ENCODE data around the gene RIPOR3.
A peak's percentile ranks its signal among the peaks of the same experiment; 100 is the strongest.
"Not testable (repeated sequence)": the region's sequence is repeated elsewhere in the genome, so short reads cannot be mapped to it uniquely, and the experiment has no call there.

Gene RIPOR3

DNA sequence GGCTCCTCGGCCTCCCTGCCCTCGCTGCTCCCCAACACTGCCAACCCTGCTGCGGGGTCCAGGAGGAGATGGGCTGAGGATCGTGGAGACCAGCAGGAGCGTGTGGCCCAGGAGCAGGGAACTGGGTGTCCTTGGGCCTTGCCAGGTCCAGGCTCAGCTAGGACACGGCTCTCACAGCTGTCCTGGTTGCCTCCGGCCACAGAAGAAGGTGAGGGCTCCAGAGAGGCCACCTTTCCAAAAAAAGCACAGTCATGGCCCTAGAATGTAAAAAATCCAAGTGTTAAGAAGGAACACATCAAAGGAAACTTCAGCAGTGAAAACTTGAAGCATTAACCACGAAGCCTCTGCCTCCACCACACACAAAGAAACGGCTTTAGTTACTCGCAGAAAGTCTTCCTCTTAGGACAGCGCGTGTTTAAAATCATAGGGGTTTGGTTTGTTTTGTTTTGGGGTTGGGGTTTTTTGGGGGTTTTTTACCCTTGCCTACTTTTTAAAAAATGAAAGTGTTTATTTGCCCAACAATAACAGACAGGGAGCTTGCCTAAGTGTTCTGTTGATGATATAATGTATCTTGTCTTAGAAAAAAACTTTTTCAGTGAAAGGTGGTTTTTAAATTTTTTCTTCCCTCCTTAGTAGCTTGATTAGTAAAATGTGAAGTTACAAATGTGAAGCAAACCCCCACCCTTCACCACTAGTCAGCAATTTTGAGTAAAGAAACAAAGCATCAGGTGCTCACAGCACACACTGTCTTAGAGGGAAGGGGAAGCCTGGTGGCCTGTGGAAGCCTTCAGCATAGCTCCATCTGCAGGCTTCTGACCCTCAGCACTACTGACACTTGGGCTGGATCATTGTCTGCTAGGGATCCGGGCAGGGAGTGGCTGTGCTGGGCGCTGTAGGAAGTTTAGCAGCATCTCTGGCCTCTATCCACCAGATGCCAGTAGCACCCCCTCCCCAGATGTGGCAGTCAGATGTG lies 121.2 kb downstream of the RIPOR3 start:
- peak; percentile 56 for DNase-seq

DNA sequence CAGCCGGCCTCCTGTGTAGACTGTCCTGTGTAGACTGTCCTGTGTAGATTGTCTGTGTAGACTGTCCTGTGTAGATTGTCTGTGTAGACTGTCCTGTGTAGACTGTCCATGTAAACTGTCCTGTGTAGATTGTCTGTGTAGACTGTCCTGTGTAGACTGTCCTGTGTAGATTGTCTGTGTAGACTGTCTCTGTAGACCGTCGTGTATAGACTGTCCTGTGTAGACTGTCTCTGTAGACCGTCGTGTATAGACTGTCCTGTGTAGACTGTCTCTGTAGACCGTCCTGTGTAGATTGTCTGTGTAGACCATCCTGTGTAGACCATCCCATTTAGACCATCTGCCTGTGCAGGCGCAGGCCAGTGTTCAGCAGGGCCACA lies 121.9 kb downstream of the RIPOR3 start:
- DNase-seq, result not testable (repeated sequence)

DNA sequence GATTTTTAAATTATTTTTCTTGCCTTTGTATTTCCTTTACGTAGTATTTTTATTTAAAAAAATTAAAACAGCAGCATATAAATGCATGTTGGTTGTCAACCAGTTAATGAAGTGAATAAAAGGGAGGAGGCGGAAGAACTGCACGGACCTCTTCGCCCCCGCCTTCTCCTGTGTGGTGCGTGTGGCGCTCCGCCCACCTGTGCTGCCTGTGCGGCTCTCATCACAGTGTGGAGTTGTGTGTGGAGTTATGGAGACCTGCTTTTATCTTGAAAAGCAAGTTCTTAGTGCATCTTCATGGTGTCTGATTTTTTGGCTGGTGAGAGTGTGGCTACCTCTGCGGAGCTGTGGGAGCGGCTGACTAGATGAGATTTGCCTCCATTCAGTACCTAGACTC lies 122.8 kb downstream of the RIPOR3 start:
- DNase-seq, result no peak

DNA sequence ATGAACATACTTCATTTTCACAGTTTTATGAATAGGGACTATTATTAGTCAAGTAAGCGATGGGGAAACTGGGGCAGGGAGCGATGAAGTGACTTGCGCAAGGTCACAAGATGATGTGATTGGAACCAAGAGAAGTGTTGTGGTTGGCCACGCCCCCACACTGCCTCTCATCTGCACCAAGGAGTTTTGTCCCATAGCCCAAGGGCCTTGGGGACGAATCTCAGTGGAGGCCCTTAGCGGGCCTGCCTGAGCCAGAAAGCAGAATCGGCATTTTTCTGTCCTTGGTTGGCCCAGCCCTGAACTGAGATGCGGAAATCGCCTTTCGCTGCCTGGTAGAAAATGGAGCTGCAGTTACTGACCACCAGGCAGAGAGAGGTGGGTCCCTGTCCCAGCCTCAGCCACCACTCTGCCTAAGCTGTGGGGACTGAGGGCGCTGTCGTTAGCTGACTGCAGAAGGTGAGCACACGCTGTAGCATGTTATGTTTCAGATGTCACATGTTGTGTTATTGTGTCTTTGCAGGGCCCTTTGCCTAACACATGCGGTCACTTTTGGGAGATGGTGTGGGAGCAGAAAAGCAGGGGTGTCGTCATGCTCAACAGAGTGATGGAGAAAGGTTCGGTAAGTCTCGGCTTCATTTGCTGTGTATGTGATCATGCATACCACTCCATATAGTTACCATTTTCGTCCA lies 123.3 kb downstream of the RIPOR3 start:
- DNase-seq, result no peak

DNA sequence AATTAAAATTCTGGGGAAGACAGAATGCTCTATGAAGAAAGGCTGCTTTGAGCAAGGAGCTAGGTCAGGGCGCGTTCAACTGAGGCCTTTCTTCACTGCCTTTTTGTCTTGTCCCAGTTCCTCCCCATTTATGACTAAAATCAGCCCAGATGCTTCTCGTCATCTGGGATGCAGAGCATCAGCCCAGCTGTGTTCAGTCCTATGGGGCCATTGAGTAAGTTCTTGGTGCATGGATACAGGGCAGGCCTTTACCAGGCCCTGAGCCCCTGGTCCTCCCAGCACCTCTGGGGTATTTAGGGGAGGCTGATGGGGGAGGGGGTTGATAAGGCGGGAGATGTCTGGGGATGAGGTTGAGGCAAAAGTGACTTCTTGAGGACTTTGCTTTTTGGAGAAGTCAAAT lies 125.5 kb downstream of the RIPOR3 start:
- no peak for DNase-seq

DNA sequence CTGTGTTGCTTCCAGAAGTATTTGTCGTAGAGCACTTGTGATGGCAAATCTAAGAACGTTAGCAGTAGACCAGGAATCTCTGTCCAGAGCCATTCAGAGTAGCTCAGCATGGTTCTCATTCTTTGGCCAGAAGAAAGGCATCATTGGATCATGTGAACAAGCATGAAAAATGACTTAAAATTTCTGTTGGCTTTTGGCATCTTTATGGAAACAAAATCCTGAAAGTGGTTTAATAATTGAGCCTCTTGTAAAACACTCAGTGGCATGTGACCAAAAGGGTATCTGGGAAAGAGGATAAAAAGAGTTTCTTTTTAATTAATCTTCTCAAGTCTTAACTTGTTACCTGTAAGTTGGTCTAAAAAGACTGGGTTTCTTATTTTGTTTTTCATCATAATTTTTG lies 126.0 kb downstream of the RIPOR3 start:
- no peak for DNase-seq

DNA sequence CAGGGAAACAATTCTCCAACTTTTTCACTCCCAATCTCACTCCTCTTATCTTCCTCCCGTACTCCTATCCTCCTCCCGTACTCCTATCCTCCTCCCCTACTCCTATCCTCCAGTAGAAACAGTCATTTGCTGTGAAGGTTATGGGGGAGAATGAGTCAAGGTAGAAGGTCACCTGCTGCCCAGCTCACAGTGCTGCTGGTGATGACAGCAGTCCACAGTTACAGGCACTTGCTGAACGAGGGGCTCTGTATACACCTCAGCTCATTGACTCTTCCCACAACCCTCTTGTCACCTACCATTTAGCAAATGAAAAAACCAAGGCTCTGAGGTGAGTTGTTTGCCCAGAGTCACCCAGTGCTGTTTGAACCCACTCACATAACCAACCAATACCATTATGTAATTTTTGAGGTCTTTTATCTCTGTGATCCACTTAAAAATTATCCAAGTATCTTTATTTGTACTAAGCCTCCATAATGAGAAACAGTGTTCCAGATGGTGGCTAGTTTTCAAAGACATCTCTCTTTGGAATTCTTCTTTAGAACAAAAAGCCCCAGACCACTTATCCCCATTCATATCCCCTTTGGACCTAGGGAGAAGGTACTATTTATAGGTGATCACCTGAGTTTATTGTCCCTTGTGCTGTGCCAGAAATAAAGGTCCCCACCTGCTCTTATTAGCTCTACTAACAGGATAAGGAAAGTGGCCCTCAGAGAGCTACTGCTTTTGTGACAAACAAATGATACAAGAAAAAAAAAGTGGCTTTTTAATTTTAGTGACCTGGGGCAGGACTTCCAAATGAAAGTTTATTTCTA lies 128.0 kb downstream of the RIPOR3 start:
- no peak for DNase-seq

DNA sequence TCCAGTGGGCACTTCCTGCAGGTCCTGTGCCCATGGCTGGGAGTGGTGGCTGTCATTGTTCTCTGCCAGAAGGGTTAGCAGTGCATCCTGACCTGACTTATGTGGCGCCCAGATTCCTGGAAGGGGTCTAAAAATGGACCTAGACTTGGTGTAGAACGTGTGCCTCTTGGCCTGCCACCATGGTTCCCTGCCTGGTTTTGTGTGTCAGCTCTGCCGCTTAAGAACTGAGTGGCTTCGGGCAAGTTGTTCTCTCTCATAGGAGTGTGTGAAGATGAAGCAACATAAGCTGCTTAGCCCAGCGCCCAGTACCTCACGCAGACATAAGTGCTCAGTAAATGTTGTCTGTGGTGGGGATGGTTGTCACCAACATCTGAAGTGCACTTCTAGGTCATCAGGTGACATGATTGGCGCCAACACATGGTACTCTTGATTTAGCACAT lies 129.1 kb downstream of the RIPOR3 start:
- DNase-seq, result no peak

DNA sequence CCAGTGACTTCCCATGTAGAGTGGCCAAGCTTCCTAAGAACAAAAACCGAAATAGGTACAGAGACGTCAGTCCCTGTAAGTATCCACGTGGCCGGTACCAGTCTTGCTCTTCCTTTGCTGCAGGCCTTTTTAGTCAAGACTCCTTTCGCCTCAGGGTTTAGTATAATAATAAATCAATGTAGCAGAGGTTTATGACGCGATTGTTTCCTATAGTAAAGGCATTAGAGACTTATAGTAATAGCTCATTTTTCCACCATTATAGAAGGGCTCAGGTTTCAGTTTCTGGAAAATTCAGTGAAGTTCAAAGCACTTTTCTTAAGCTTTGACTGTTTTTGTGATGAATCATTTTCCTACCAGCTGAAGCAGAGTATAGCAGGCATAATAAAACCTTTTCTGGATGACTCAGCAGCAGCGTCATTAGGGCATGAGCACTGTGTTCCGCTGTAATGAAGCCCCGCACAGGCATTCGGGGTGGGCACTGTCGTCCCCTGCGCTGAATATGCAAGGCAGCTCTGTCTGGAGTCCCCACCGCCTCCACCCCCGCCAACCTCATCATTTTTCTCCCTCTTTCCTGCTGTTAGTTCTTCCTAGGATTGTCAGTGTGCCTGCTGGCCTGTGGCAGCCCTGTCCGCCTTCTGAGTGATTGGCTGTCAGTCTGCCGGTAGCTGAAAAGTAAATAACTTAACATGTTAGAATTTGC lies 129.8 kb downstream of the RIPOR3 start:
- DNase-seq, result no peak

DNA sequence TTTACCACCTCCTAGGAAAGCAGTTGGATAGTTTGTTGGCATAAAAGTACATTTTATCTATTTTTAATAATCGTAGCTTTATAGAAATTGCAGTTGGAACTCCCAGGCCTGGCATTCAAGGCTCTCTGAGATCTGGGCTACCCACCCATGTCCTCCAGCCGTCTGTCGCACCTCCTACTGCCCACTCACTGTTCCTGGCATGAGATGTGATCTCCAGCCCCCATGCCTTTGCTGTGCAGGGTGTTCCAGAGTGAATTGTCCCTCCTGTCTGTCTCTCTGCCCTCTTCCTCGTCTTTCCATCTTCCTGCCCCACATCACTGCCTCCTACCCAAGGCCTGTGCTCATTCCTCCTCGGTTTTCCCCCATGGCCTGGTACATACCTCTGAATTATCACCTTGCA lies 130.5 kb downstream of the RIPOR3 start:
- no peak for DNase-seq

DNA sequence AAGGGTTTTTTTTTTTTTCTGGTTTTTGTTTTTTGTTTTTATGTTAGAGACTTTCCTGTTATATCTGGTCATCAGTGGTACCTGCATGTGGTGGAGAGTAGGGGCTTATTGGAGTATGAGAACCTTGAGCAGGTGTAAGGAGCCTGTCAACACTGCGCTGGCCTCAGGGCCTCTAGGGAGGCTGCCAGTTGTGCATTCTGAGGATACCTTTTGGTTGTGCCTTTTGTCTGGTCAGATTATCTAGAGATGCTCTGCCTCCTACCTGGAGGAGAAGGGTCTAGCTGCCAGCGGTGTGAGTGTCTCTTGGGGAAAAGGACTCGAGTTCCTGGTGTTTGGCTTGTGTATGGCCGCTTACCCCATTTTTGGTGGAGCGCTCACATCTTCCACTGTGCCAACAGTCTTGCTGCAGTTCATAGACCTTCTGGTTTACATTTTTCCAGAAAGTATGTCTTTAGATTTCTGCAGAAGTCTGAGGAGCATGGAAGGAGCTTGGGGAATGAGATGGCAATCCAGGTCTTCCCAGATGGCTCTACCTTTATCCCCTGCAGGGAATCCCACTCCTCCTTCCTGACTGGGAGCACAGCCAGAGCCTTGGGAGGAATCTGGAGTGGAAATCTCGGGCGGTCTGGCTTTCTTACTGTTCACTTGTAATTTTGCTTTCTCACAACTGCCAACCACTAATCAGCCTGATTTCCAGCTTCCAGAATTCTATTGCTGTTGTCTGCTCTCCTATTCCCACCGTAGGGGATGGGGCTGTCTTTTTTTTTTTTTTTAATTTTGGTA lies 131.3 kb downstream of the RIPOR3 start:
- DNase-seq, result no peak

DNA sequence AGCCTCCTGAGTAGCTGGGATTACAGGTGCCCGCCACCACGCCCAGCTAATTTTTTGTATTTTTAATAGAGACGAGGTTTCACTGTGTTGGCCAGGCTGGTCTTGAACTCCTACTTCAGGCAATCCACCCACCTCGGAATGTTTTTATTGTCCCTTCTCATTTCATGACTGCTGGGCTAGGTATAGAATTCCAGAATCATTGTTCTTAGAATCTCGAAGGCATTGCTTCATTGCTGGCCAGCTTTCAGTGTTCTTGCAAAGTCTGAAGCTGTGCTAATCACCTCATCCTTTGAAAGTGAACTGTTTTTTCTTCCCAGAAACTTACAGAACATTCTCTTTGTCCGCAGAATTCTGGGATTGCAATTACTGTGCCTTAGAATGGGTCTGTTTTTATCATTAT lies 132.2 kb downstream of the RIPOR3 start:
- DNase-seq, result no peak

DNA sequence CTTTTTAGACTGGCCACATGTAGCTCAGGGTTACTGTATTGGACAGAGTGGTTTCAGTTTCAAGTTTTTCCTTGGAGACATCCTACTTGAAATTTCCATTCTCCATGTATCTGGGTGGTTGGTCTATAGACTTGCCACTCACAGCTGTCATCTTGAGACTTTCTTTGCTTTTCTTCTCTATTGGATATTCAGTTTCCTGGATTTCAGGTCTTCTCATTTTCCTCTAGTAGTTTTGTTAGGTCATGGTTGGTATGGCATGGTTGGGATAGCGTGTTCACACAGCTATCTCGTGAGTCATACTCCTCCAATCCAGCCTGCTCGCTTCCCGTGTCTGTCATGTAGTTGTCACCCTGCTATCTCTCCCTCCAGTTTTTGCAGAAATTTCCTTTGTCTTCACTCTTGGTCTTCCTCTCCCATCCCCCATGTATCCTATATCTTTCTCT lies 132.8 kb downstream of the RIPOR3 start:
- DNase-seq, result no peak

DNA sequence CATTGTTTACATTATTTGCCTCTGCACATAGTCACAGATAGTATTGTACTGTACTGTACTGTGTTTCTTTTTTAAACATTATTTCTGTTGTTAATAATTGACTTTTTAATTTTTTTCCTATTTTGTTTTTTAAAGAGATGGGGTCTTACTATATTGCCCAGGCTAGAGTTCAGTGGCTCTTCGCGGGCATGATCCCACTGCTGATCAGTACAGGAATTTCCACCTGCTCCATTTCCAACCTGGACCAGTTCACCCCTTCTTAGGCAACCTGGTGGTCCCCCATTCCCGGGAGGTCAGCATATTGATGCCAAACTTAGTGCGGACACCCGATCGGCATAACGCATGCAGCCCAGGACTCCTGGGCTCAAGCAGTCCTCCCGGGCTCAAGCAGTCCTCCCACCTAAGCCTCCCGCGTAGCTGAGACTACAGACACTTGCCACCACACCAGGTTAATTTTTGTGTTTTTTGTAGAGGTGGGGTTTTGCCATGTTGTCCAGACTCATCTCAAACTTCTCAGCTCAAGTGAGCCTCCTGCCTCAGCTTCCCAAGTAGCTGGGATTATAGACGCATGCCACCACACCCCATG lies 133.7 kb downstream of the RIPOR3 start:
- DNase-seq, result no peak

DNA sequence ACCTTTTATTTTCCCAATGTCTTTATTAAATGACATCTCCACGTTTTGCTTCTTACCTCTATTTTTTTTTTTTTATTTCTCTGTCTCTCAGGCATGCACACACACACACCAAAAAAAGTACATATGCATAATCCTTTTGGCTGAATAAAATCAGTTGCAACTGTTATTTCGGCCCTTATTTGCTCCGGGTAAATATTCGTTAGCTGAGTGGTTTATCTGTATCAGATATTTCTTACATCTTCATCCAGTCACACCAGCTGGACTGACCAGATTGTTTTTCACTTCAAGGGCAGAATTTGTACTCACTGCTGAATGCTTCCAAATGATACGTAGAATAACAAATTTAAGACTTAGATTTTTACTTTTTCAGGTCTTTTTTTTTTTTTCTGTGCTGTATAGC lies 135.7 kb downstream of the RIPOR3 start:
- no peak for DNase-seq

DNA sequence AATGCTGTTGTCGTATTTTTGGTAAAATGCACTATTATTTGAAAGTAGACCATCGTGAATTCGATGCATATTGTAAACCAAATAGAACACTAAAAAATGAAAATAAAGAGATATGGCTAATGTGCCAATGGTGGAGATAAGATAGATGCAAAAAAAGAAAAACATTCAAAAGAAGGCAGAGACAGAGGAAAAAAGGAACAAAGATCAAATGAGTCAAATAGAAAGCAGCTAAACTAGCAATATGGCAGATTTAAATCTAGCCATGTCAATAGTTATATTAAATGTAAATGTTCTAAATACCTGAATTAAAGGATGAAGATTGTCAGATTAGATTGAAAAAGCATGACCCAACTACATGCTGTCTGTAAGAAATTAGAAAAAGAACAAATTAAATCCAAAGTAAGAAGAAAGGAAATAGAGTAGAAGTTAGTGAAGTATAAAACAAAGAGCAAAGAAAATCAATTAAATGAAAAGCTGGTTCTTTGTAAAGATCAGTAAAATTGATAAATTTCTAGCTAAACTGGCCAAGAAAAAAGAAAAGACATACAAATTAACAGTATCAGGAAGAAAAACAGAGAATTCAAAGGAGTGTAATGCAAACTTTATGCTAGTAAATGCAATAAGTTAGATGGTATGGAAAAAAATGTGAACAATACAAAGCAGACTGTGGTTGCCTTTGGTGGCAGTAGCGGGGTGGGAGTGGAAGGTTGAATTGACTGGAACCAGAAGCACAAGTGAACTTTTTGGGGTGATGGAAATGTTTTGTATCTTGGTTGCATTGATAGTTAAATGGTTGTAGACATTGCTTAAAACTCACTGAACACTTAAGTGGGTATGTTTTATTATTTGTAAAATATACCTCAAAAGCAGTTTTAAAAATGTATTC lies 136.4 kb downstream of the RIPOR3 start:
- DNase-seq, result no peak

DNA sequence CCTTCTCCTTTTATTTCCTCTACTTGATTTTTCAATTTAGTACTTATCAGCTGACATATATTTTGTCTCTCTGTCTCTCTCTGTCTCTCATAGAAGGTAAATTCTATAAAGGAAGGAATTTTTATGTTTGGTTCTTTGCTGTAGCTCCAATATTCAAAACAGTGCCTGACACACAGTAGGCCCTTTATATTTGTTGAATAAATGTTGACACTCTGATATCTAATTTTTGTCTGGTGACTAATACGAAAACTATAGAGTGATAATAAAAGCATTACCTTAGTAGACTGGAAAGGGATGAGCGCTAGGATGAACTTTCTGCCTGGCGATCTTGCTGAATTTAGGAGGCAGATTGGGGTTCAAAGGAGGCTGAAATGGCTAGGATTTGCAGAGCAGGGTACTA lies 138.4 kb downstream of the RIPOR3 start:
- no peak for DNase-seq

DNA sequence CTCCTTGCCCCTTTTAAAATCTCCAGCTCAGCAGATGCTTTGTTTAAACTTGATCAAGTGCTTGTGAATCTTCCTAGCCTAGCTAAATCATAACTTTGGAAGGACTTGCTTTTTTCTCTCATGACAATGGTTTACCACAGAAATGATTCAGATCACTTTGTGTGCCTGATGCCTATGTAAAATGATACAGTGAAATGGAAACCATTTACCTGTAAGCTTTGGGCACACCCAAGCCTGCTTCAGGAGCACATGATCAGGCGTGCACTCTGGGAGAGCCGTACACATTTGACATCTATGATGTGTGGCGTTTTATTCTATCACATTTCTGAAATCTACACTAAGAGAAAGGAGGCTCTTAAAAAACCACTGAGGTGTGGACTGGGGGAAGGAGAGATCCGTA lies 140.1 kb downstream of the RIPOR3 start:
- DNase-seq, result no peak

DNA sequence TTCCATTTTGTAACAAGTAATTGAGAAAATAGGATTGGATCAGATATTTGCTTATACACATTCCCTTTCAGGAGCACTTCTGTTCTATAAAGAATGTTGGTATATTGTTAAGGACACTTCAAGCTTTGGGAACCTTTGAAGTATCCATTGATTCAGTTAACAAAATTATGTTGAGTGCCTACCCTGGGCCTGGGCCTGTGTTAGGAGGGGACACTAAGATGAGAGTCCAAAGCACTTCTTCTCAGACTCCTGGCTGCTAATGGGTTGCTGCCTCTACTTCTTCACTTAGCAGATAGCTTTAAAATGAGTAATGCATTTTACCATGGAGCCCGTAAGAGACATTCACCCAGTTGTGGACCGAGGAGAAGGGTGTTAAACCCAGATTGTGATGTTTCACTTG lies 140.8 kb downstream of the RIPOR3 start:
- DNase-seq, result no peak

DNA sequence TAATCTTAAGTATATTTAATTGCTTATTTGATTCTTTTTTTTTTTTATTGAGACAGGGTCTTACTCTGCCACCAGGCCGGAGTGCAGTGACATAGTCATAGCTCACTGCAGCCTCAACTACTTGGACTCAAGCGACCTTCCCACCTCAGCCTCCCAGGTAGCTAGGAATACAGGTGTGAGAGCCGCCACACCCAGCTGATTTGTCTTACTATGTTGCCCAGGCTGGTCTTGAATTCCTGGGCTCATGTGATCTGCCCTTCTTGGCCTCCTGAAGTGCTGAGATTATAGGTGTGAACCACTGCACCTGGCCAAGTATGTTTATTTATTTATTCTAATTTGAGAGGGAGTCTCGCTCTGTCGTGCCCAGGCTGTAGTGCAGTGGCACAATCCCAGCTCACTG lies 142.9 kb downstream of the RIPOR3 start:
- DNase-seq, result no peak
